IPS-NIHi11 (cell line): ENCODE data around the gene PHACTR1.
A peak's percentile ranks its signal among the peaks of the same experiment; 100 is the strongest.
"Not testable (repeated sequence)": the region's sequence is repeated elsewhere in the genome, so short reads cannot be mapped to it uniquely, and the experiment has no call there.

Source experiments
- DNase-seq: peaks from one replicate; pipeline ENCODE4 v3.0.0; 2012; ENCODE audit warnings: mixed read lengths, low spot score

Gene PHACTR1

GRCh38 chr6:13112921-13113320, 396.4 kb downstream of the PHACTR1 start:
- DNase-seq, result no peak

- no peak for DNase-seq
These were observed 396.8 kb downstream of the PHACTR1 start for GRCh38 chr6:13113376-13113775.

- no peak for DNase-seq
These were observed 397.5 kb downstream of the PHACTR1 start for GRCh38 chr6:13113981-13114593.

- no peak for DNase-seq
These were observed 399.6 kb downstream of the PHACTR1 start for GRCh38 chr6:13116155-13116554.

GRCh38 chr6:13117570-13117969, 401.0 kb downstream of the PHACTR1 start:
- no peak for DNase-seq

GRCh38 chr6:13119549-13119948, 403.0 kb downstream of the PHACTR1 start:
- DNase-seq, result no peak

GRCh38 chr6:13120483-13121482, 404.2 kb downstream of the PHACTR1 start:
- peak; percentile 19 for DNase-seq

- DNase-seq, result no peak
These were observed 407.6 kb downstream of the PHACTR1 start for GRCh38 chr6:13124131-13124530.

- no peak for DNase-seq
These were observed 409.3 kb downstream of the PHACTR1 start for GRCh38 chr6:13125841-13126240.

- DNase-seq, result no peak
These were observed 415.5 kb downstream of the PHACTR1 start for GRCh38 chr6:13131935-13132661.

GRCh38 chr6:13133894-13134293, 417.3 kb downstream of the PHACTR1 start:
- DNase-seq, result not testable (repeated sequence)

GRCh38 chr6:13135152-13135551, 418.6 kb downstream of the PHACTR1 start:
- no peak for DNase-seq

- no peak for DNase-seq
These were observed 422.6 kb downstream of the PHACTR1 start for GRCh38 chr6:13139119-13139518.

GRCh38 chr6:13140980-13141379, 424.4 kb downstream of the PHACTR1 start:
- no peak for DNase-seq

GRCh38 chr6:13141387-13141786, 424.8 kb downstream of the PHACTR1 start:
- no peak for DNase-seq

- DNase-seq, result no peak
These were observed 426.0 kb downstream of the PHACTR1 start for GRCh38 chr6:13142611-13143010.

- no peak for DNase-seq
These were observed 429.9 kb downstream of the PHACTR1 start for GRCh38 chr6:13146442-13146841.

- no peak for DNase-seq
These were observed 430.8 kb downstream of the PHACTR1 start for GRCh38 chr6:13147376-13147775.

GRCh38 chr6:13147782-13148181, 431.2 kb downstream of the PHACTR1 start:
- DNase-seq, result no peak

- DNase-seq, result peak; percentile 46
These were observed 436.2 kb downstream of the PHACTR1 start for GRCh38 chr6:13152764-13153163.

- DNase-seq, result no peak
These were observed 439.8 kb downstream of the PHACTR1 start for GRCh38 chr6:13156381-13156780.

GRCh38 chr6:13157293-13157692, 440.7 kb downstream of the PHACTR1 start:
- DNase-seq, result no peak

- no peak for DNase-seq
These were observed 442.7 kb downstream of the PHACTR1 start for GRCh38 chr6:13159300-13159699.
